T-helper 2 cell treated with Interferon-gamma antibody and Interleukin-4, amounts not matched to agents 100 ng/mL and 5 ng/mL, for 36 hours (primary cell): Measurements from ENCODE around the gene CFI. TPM values are rescaled to one million over a fixed set of nuclear protein-coding genes. Genes with fewer than 3 reads are reported as not detected.

Experiments
- intact Hi-C: fragments of 100-400 bp; cut with micrococcal nuclease; formaldehyde crosslinking; loops from one replicate; pipeline ENCODE4 v1.15.1; 2023
- total RNA-seq: library from RNA; stranded (reverse); gene quantifications from 2 replicates; pipeline ENCODE4 v1.2.3, GENCODE V29; 2022

The CFI gene
- total RNA-seq: 0.09 TPM in 1 of 2 replicates, not detected in the other

DNA sequence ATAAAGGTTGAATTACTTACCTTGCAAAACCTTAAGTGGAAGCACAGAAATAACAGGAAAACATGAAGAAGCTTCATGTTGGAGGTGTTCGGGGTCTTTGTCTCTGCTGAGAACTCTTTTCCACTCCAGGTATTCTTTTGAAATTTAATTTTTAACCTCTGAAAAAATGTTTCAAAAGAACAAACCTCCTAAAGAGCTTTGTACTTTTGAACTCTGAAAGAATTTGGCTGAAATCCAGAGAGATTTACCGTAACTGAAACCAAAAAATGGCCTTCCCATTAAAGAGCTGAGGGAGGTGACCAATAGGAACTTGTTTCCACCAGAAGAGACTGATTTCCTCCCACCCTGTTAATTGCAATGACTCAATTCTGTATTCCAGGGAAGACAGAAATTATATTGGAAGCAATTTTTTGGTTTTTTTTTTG is at the start of gene CFI:
Gene CFI (minus strand): TSS at position 105 of the 425 bp plus-strand sequence. CDS start 28 bp downstream, at position 77.
- intact Hi-C loops: loop anchor here (5.0 kb wide), 1 partner anchor 45 kb away; no protein-coding TSS in a partner anchor

DNA sequence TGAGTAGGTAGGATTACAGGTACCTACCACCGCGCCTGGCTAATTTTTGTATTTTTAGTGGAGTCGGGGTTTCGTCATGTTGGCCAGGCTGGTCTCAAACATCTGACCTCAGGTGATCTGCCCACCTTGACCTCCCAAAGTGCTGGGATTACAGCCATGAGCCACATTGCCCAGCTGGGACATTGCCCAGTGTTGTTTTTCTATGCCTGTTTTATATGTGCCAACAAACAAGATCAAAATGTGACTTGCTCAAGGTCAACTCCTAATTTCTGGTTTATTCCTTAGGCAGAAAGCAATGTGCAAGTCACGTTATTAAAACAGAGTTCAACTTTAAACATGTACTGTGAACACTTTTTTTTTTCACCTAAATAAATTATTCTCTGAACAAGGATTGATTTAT is 48.8 kb upstream of the CFI start:
- intact Hi-C loops: no loop called here

DNA sequence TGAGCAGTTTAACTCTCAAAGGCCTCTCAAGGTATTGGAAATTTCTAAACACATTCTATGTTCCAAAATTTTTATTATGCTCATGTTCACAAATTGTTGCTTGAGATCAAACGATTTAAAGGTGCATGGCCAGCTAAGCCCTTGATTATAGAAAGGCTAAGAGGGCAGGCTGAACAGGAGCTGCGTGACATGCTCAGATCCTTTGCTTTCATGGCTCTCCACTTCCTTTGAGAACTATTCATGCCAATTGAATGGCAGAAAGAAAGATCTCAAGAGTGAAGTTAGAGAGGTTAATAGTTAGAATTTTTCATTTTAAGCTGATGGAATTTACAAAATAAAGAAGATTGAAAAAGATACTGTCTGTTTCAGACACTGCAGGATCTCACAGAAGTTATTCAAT is 46.7 kb upstream of the CFI start:
- intact Hi-C loops: no loop called here

DNA sequence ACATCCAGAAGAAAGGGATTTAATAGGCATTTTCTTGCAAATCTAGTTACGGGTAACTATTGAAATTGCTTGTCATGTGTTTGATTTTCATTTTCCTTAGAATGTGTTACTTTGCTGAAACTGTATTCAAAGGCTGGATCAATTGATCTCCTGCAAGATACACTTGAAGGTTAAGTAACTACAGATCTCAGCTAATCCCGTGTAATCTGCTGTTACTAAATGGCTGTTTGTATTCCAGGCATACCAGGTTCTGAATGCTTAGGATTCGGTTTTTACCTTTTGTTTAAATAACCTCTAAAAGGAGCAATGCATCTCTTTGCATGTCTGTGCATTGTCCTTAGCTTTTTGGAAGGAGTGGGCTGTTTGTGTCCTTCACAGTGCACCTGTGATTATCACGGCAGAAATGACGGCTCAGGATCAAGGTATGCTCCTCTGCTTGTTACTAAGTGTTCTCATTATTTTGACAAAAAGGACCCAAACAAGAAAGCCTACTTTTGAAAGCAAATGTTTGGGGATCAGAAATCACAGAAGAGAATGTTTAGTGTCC is 46.2 kb upstream of the CFI start, which contains the start of gene LRIT3:
Gene LRIT3 (plus strand): TSS at position 212 of the 547 bp plus-strand sequence. CDS start 95 bp downstream, at position 307.
- intact Hi-C loops: no loop called here

DNA sequence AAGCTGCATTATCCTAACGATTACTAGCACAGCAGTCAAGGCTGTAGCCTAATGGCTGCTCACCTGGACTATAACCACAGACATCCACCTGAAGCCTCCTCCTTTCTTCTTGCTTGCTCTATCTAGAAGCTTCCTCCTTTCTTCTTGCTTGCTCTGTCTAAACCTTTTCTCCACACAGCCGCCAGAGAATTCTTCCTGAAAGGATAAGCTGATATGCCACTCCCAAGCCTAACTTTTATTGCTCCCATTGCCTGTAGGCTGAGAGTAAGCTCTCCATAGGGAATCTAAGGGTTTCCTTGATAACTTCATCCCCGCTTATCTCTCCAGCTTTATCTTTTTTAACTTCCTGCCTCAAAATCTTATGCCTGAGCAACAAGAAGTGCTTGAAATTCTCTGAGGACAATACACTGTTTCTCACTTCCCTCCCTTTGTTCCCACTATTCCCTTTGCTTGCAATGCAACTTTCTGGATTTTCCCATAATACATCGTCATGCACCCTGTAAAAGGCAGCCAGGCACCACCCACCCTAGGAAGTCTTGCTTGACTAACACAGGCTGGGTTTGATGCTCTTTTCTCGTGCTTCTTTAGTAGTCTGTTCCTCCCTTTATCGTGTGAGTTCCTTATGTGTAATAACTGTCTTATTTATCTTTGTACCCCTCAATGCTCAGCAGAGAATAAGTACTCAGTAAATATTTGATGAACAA is 44.7 kb upstream of the CFI start:
- intact Hi-C loops: no loop called here

DNA sequence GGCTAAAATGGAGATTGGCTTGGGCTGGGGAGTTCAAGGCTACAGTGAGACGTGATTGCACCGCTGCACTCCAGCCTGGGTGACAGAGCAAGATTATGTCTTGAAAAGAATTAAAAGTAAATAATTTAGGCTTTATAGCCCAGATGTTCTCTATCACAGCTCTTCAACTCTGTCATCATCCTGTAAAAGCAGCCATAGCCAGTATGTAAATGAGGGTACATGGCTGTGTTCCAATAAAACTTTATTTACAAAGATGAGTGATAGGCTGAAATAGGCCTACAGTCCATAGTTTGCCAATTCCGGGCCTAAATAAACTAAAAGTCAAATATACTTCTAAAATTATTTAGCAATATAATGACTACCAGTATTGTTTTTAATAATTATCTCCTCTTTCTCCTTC is 35.2 kb upstream of the CFI start:
- intact Hi-C loops: no loop called here

DNA sequence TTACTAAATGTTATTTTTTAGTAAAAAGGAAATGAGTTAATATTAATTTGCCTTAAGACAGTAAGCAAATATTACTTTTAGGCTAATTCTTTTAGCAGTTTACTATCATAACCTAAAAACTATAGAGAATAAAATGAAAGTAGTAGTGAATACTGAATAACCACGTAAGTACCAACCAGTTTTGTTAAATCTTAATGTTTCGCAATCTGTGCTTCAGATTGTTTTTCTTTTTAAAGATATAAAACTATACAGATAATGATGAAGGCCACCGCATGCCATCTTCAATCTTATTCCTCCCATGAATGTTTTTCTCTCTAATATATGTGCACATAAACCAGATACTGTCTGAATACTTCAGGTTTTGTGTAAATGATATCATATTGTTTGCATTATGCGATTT is 32.0 kb upstream of the CFI start:
- intact Hi-C loops: no loop called here

DNA sequence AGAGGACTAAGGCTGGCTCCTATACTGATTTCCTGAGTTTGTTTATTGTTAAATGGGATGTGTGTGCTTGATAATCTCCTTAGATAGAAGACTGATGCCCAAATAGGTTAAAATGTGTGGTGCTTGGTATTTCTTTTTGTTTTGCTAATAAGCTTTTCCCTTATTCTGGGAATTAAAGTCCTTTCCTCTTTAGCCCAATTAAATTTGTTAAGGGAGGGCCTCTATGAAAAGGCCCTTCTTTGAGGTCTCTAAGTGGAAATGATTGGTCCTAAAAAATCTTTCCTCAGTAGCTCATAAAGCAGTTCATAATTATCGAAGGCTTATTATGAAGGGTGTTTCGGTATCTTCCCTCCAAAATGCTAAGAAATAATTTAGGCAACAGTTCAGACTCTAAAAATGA is 25.9 kb upstream of the CFI start, which contains the start of gene RRH:
Gene RRH (plus strand): TSS at position 301 of the 400 bp plus-strand sequence. CDS start 56 bp downstream, at position 357.
- intact Hi-C loops: no loop called here

DNA sequence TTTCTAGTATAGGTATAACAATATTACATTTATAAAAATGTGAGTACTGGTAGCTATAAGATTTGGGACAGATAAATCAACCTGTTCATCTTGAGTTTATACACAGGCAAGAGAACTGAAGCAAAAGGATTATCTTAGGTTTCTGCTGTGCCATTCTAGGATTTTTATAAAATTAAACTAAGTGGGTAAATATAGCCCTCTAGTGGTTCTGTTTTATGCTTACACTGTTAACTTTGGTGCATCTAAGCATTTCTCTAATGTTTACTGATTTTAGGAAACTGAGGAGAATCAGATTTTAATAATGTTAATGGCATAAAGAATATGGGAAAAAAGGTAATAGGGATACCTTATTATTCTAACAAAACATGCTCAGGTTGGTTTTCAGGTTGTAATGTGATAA is 24.9 kb upstream of the CFI start:
- intact Hi-C loops: loop anchor here (1.0 kb wide), 3 partner anchors 10 to 404 kb away; partner anchors contain the start of gene CASP6

DNA sequence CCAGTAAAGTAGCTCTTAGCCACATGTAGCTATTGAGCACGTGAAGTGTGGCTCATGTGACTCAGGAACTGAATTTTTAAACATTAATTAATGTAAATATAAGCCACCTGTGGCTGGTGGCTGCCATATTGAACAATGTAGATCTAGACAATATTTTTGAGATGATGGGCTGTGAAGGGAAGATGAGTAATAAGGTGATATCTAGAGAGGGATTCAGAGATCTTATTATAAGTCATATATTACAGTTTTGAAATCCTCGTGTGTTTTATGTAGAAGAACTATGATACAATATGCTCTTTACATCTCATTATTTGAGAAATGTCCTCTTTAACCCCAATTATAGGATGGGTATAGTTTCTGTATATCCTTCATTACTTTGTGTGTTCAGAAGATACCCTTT is 19.4 kb upstream of the CFI start:
- intact Hi-C loops: no loop called here

DNA sequence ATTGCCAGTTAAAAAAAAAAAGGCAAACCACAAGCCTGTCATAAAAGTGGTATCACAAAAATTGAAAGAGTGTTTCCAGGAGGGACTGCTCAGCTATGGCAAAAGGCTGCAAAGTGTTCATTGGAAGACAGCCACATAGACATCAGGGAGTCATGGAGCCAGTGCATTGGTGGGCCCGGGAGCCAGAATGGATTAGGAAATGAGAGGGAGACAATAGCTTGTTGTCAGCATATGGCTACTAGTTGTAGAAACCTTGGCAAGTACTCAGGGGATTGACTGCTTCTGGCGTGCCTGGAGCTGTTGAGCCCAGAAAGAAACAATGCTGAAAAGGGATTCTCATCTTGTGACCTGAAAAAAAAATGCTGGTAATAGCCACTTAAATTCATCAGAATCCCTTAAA is 18.8 kb upstream of the CFI start:
- intact Hi-C loops: no loop called here

DNA sequence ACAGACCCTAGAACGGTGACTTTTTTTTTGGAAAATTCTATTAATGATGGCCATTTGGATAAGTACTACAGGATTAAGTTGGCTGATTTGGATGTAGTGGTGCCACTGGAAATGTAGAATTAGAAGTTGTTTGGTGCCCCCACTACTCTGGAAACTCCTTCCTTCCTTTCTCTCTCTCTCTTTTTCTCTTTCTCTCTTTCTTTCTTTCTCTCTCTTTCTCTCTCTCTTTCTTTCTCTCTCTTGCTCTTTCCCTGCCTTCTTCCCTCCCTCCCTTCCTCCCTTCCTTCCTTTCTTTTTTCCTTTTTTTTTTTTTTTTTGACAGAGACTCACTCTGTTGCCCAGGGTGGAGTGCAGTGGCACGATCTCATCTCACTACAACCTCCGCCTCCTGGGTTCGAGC is 16.5 kb upstream of the CFI start:
- intact Hi-C loops: loop anchor here (10.0 kb wide), 2 partner anchors 267 to 697 kb away; no protein-coding TSS in a partner anchor

DNA sequence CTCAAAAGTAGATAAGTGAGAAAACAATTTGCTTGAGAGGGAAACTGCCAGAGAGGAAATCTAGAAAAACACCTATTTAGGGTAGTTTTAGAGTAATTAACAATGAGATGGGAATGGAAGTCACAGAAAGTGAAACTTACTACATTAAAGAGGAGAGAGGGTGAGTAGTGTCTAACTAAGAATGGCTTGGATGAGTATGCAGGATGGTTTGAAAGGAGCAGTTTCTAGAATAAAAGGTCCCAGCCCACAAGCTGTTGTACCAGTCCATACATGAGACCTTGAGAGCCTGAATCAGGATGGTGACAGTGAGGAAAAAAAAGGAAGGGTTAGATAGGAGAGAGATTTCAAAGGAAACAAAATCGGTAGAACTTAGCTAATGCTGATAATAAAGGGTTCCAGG is 15.1 kb upstream of the CFI start:
- intact Hi-C loops: loop anchor here (1.0 to 10.0 kb wide), 4 partner anchors 9 to 698 kb away; no protein-coding TSS in a partner anchor

DNA sequence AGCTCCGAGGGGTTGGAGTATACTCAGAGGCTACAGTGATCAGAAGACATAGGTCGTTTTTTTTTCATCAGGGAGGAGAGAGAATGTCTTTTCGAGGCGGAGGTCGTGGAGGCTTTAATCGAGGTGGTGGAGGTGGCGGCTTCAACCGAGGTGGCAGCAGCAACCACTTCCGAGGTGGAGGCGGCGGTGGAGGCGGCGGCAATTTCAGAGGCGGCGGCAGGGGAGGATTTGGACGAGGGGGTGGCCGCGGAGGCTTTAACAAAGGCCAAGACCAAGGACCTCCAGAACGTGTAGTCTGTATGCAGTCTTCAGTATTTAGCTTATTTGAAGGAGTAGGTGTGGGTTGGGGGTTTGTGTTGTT is 14.3 kb upstream of the CFI start:
- intact Hi-C loops: loop anchor here (1.0 to 10.0 kb wide), 4 partner anchors 10 to 699 kb away; no protein-coding TSS in a partner anchor

DNA sequence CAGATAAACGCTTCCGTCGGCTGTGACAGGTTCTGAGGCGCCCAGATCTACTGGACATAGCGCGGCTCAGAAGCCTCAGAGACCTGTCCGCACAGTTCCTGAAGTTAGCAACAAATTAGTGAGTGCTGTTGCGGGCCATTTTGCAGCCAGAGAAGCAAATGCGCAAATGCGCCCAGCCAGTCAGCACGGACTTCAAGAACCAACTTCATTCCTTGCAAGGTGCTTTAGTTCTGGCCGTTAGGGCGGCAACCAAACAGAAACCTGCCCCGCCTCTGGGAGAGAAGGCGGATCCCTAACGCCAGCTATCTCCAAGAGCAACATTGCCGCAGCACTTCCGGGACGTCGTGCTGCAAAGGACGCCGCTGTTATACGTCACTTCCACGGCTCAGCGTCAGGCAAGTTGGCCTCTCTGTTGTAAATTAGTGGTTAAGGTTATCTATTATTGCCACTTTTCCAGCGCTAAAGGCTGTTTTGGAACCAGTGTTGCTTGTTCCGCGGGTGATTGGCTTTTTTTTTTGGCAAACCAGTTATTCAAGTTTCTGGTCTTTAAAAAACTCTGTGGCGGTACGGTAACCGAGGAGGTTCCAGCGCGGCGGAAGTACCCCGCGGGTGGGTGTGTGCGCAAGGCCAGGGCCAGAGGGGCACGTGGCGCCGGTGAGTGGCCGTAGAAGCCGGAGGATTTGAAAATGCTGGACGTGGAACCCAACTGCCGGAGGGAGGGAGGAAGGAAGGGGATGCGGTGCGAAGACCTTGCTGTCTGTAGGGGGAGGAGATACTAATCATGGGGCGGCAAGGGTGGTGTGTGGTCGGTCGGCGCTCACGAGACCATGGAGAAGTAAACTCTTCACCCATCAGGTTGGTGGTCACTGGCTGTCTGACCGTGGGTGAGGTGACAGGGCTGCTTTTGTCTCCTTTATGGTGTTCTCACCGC is 13.6 kb upstream of the CFI start, which contains the start of gene GAR1:
Gene GAR1 (plus strand): TSS at position 612 of the 931 bp plus-strand sequence. CDS start 403 bp downstream, outside the sequence.
- intact Hi-C loops: loop anchor here (1.0 to 10.0 kb wide), 13 partner anchors 11 to 1825 kb away; partner anchors contain the start of genes CASP6, PLA2G12A, RPL34 and SEC24B

DNA sequence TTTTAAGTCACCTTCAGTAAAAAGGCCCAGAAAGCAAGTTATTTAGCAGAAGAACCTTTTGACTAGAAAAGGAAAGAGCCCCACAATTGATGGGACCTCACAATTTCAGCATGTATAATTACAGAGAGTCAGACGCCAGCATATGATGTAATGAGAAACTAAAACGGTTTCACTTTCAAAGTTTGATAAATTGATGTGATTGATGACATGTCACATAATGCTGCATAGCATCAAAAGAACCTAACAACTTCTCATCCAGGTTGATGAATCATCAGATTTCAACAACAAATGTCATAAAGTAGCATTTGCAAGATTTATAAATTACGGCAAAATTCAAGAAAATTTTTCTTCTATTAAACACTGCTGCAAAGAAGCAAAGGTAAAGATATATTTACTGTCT is 9.9 kb upstream of the CFI start:
- intact Hi-C loops: loop anchor here (10.0 kb wide), 2 partner anchors 273 to 703 kb away; no protein-coding TSS in a partner anchor

DNA sequence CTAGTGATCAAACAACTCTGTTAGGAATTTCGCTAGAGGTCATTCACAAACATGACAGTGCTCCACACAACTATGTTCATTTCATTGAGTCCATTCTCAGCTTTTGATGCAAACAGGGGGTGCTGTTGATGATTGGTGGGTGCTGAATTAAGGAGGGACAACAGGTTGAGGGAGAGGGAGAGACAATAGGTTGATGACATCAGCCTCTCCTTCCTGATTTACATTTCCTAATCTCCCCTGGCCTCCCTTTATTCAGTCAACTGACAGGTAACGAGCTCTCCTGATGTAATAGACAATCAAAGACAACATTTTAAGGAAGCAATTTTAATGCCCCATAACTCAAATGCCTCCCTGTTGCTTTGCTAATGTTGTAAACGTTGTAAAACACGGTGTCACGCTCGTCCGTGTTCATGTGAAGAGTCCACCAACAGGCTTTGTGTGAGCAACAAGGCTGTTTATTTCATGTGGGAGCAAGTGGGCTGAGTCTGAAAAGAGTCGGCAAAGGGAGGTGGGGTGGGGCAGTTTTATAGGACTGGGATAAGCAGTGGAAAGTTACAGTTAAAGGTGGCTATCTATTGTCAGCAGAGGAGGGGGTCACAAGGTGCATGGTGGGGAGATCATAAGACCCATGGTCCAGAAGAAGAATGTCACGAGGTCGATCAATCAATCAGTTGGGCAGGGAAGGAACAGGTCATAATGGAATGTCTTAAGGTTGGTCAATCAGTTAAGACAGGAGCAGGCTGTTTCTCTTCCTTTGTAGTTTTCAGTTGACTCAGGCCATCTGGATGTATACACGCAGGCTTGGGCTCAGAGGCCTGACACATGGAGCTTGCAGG is 9.0 kb upstream of the CFI start:
- intact Hi-C loops: loop anchor here (10.0 kb wide), 2 partner anchors 274 to 704 kb away; no protein-coding TSS in a partner anchor

DNA sequence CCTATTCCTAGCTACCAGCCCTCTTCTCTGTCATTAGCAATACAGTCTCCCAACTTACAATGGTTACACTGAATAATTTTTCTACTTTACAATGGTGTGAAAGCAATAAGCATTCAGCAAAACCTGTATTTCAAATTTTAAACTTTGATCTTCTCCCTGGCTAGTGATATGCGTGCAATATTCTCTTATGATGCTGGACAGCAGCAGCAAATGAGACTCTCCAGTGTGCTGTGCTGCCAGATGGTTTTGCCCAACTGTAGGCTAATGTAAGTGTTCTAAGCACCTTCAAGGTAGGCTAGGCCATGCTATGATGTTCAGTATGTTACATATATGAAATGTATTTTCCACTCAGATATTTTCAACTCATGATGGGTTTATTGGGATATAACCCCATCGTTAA is 7.9 kb upstream of the CFI start:
- intact Hi-C loops: loop anchor here (10.0 kb wide), 2 partner anchors 275 to 705 kb away; no protein-coding TSS in a partner anchor

DNA sequence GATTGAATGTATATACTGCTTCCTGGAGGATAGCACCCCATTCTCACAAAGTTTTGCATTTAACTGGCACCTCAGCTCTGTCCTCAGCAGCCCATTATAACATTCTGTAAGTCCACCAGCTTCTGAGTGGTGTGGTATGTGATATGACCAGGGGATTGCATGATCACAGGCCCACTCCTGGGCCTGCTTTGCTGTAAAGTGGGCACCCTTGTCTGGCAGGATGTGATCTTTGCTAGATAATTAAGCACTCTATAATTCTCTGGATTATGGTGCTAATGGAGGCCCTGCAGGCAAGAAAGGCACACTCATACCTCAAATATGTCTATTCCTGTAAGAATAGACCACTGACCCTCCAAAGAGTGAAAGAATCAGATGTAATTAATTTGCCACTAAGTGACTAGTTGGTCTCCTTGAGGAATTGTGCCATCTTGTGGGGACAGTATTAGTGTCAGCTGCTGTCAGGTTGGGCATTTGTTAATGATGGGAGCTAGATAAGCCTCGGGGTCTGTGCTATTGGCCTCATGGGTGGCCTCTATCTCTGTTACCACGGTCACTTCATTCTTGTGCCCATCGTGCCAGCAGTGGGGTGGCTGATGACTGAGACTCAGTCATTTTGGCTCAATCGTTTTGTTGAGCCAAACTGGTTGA is 2.2 kb upstream of the CFI start:
- intact Hi-C loops: loop anchor here (5.0 kb wide), 1 partner anchor 47 kb away; no protein-coding TSS in a partner anchor
